Esophagus squamous epithelium (tissue), 4 donors: ENCODE results near the gene DOCK8.

Source experiments
- POLR2A ChIP-seq, 4 donors: fragments of 450-650 bp; IDR thresholded peaks; one replicate each; pipeline ENCODE4 v1.6.1; 2017; ENCODE audit warnings: antibody characterized with exemption in 4 of 4, mild to moderate bottlenecking in 4 of 4, moderate library complexity in 3 of 4
- TF ChIP-seq, protein P1 (sequence below), 6 experiments: fragments of 450-650 bp in 4 of 6; fragments of 200-600 bp in 2 of 6; sonication (generic) in 2 of 6; IDR thresholded peaks; one replicate each; pipeline ENCODE4 v1.5.1; 2016 to 2019; ENCODE audit warnings: antibody characterized with exemption in 6 of 6, mild to moderate bottlenecking in 4 of 6, moderate library complexity in 4 of 6

DNA sequence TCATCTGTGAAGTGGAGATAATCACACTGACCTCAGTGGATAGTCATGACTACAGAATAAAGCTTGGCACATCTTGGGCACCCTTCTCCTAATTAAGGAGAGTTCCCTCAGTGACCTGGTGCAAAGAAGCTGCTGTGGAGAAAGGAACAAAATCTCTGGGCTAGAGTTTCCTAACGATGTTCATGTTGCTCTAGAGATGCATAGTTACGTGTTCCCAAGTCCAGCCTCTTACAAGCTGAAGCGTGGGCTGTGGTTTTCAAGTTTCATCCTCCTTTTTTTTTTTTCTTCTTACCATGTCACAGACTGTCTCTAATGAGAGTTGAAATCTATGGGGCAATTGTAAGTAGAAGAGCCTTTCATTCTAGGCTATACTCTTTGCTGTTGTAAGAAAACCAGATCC is 113.8 kb downstream of the DOCK8 start:
- TF ChIP-seq, protein P1, sequence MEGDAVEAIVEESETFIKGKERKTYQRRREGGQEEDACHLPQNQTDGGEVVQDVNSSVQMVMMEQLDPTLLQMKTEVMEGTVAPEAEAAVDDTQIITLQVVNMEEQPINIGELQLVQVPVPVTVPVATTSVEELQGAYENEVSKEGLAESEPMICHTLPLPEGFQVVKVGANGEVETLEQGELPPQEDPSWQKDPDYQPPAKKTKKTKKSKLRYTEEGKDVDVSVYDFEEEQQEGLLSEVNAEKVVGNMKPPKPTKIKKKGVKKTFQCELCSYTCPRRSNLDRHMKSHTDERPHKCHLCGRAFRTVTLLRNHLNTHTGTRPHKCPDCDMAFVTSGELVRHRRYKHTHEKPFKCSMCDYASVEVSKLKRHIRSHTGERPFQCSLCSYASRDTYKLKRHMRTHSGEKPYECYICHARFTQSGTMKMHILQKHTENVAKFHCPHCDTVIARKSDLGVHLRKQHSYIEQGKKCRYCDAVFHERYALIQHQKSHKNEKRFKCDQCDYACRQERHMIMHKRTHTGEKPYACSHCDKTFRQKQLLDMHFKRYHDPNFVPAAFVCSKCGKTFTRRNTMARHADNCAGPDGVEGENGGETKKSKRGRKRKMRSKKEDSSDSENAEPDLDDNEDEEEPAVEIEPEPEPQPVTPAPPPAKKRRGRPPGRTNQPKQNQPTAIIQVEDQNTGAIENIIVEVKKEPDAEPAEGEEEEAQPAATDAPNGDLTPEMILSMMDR (IDR thresholded peaks at IDR 0.05) = no peak
- no peak for TF ChIP-seq POLR2A (IDR thresholded peaks at IDR 0.05)
